NCI-H2171 (cell line): ENCODE measurements around the gene GAPVD1.
A peak's percentile ranks its signal among the peaks of the same experiment; 100 is the strongest.
"Not testable (repeated sequence)": the region's sequence is repeated elsewhere in the genome, so short reads cannot be mapped to it uniquely, and the experiment has no call there.

Experiments
- DNase-seq: peaks from one replicate; lab custom pipeline; 2025; lab: John Stamatoyannopoulos, UW

Gene GAPVD1

DNA sequence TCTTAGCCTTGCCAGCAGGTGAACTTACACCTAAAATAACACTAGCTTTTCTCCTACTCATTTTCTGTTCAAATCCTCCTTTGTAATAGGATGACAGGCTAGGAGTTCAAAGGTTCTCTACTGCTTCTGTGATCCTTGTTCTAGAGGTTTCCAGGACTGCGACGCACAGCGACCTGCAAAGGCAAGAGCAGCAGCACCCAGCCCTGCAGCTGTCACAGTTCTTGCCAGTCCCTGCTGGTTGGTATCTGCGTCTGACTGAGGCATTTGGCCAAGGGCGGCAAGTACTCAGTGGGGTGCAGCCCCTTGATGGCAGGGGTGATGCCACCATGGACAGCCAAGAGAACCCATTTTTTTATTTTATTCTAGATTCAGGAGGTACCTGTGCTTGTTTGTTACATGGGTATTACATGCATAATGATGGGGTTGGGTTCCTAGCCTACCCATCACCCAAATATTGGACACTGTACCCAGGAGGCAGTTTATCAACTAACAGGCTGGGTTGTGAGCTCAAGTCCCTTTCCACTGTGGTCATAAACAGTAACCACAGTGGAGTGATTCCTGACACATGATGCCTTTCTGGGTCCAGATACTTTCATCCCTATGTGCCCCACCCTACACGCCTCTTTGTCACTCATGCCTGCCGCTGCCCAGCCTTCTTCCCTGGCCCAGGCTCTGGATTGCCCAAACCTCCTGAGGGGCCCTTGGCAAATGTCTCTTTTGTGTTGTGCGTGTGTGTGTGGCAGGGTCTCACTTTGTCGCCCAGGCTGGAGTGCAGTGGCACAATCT lies 111.0 kb downstream of the GAPVD1 start:
- no peak for DNase-seq

GRCh38 chr9:125374443-125375309 lies 113.0 kb downstream of the GAPVD1 start:
- peak; percentile 76 for DNase-seq

DNA sequence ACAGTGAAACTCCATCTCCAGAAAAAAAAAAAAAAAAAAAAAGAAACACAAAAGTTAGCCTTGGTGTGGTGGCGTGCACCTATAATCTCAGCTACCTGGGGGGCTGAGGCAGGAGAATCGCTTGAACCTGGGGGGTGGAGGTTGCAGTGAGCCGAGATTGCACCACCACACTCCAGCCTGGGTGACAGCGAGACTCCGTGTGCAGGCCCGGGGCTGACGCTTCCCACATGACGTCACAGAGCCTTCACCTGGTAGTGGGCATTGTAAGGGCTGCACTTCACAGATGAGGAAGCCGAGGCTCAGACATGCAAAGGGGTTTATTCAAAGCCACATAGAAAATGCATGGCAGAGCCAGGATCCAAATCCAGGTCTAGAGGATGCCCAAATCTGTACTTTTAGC lies 114.2 kb downstream of the GAPVD1 start:
- DNase-seq = no peak

- DNase-seq = no peak
Observed at GRCh38 chr9:125376261-125377226, 114.9 kb downstream of the GAPVD1 start.

- no peak for DNase-seq
Observed at GRCh38 chr9:125377584-125378250, 116.1 kb downstream of the GAPVD1 start.

DNA sequence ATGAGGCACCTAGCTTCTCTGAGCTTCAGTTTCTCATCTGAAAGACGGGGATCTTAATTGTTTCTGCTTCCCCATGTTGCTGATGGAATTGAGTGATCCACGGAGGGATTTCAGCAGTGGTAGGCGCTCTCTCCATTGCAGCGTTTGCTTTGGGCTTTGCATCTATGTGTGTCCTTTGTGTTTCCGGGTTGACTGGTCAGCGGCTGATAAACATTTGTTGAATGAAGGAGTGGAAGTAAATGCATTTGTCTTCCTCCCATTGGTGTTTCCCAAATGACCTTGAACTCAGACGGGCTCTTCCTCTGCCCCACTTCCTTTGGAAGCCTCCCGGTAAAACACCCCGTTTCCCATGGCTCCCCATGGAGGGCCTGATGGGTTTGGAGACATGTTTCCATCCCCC lies 117.2 kb downstream of the GAPVD1 start:
- DNase-seq = no peak

- DNase-seq = no peak
Observed at GRCh38 chr9:125379208-125379607, 117.6 kb downstream of the GAPVD1 start.

DNA sequence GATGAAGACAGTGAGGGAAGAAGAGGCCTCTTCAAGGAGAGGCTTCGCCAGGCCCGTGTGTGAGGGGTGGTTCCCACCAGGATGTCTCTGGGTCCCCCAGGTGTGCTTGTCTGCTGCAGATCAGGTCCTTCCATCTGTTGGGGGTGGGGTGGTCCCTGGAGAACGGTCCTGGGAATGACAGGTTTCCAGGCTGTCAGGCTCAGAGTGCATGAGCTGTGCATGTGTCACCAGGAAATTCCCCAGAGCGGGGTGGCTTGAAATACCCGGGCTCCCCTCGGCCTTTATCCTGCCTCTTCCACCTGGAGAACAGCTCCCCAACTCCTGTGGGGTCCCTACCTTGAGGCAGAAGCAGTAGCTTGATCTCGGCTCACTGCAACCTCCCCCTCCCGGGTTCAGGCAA lies 118.8 kb downstream of the GAPVD1 start:
- peak; percentile 38 for DNase-seq

- DNase-seq = no peak
Observed at GRCh38 chr9:125387861-125388524, 126.4 kb downstream of the GAPVD1 start.

DNA sequence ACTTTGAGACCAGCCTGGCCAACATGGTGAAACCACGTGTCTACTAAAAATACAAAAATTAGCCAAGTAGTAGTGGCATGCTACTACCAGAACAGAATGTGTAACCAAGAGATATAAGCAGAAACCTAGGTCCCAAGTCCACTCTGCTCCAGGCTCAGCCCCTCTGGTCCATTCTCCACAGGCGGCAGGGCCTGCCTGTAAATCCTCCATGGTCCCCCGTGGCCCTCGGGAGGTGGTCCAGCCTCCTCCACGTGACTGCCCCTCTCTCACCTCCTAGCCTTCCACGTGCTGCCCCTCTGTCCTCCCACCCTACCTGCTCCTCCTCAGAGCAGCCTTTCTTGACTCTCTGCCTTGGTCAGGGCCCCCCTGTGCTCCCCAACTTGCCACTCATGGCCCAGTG lies 127.4 kb downstream of the GAPVD1 start:
- no peak for DNase-seq

- DNase-seq = no peak
Observed at GRCh38 chr9:125391704-125392103, 130.1 kb downstream of the GAPVD1 start.

DNA sequence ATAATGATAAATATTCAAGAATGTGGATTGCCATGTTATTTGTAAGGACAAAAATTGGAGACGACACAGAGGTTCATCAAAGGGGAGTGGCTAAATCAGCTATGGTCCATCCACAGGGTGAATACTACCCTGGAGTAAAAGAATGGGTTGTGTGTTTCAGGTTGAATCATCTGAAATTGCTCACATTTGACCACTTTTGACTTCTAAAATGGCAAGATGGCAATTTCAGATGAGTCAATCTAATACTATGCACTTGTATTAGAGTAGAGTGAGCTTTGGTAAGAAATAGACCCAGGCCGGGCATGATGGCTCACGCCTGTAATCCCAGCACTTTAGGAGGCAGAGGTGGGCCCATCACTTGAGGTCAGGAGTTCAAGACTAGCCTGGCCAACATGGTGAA lies 131.8 kb downstream of the GAPVD1 start:
- DNase-seq = no peak

GRCh38 chr9:125396799-125397198 lies 135.2 kb downstream of the GAPVD1 start:
- DNase-seq = no peak

DNA sequence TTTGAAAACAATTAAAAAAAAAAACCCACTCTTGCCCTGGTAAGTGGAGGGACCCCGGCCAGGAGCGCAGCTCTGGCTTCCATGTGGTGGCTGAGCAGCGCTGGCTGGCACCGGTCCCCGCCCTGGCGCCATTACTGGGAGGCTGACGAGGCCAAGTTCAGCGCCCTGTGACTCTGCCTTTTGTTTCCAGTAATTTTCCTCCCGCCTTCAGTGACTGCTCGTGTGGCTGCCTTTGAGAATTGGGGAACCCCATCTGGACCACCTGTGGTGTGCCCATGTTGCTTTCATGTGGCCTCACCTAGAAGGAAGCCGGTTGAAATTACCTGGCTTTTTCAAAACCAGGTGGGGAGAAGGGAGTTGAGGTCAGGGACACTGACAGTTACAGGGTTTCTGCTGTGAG lies 136.1 kb downstream of the GAPVD1 start:
- peak; percentile 18 for DNase-seq

DNA sequence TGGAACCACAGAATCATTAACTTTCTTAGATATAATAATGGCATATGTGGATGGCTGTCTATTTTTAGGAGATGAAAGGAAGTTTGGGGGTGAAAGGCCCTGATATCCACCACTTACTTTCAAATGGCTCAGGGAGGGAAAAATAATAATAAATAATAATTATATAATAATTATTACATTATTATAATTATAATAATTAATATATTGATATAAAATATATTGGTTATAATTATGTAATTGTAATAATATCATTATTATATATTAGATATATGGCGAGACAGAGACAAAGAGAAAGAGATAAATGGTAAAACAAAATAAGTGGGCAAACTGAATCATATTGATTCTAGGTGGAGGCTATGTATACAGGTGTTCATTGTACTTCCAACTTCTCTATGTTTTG lies 136.6 kb downstream of the GAPVD1 start:
- DNase-seq = no peak

- no peak for DNase-seq
Observed at GRCh38 chr9:125399165-125399564, 137.5 kb downstream of the GAPVD1 start.

DNA sequence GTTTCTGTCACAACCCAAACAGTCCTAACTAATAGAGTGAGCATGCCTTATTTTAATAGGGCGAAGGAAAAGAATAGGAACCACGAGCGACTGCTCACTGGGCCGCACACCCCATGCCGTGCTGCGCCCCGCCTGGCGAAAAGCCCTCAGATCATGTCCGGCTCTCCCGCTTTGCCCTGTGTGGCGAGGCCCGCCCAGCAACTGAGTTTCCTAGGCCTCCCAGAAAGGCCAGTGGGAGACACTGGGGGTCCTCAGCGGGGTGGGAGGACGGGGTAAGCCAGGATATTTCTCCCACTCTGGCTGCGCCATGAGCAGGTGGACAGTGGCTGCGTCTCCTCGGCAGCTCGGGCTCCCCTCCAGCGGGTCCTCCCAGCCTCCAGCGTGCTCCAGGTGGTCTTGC lies 138.0 kb downstream of the GAPVD1 start:
- no peak for DNase-seq

- not testable (repeated sequence) for DNase-seq
Observed at GRCh38 chr9:125400232-125400631, 138.6 kb downstream of the GAPVD1 start.

GRCh38 chr9:125400725-125401716 lies 139.4 kb downstream of the GAPVD1 start:
- DNase-seq = no peak

- DNase-seq = no peak
Observed at GRCh38 chr9:125404733-125405132, 143.1 kb downstream of the GAPVD1 start.
